GM12878 (cell line): ENCODE data around the gene CTNNA3. TPM values are rescaled to one million over a fixed set of nuclear protein-coding genes. Genes with fewer than 3 reads are reported as not detected.

ENCODE experiments used
- ATAC-seq: fragments of 200-7000 bp; cut with Tn5 transposase; 3 replicates; pipeline ENCODE4 v1.9.1; 2020; ENCODE audit warnings: mild to moderate bottlenecking, moderate library complexity
- BruUV-seq: library from RNA; stranded (reverse); fragments of 400-500 nt; replicated peaks from 2 replicates; lab custom pipeline; 2021; lab: Mats Ljungman, UMichigan
- CTCF ChIA-PET: fragments of 300-600 bp; sonication (Branson Sonifier 250); formaldehyde crosslinking; extraction: SDS; loops from one replicate; lab custom pipeline; 2021; ENCODE audit warnings: inconsistent platforms; lab: Yijun Ruan, JAX
- POLR2A ChIA-PET: fragments of 350-600 bp; formaldehyde crosslinking; extraction: SDS; loops from one replicate; lab custom pipeline; 2021; ENCODE audit warnings: inconsistent platforms; lab: Charles Lee
- RAD21 ChIA-PET: fragments of 300-600 bp; sonication (Branson Sonifier 250); formaldehyde crosslinking; loops from one replicate; lab custom pipeline; 2023; ENCODE audit warnings: antibody characterized with exemption; ENCODE audit not compliant: unreplicated experiment; lab: Charles Lee
- SMC1A ChIA-PET: fragments of 300-600 bp; sonication (Branson Sonifier 250); formaldehyde crosslinking; loops from one replicate; lab custom pipeline; 2023; ENCODE audit not compliant: unreplicated experiment, uncharacterized antibody; lab: Charles Lee
- DNase-seq: peaks from one replicate; pipeline ENCODE4 v3.0.0-alpha.2; 2011; ENCODE audit warnings: low read depth, low spot score
- FAIRE-seq: peaks from 3 replicates; lab custom pipeline; 2011; peaks lifted over from hg19 to GRCh38; lab: Jason Lieb, UNC
- H2AFZ ChIP-seq: 2 replicates; pipeline ENCODE4 v1.6.0; 2011; ENCODE audit warnings: low read depth, low read length, control low read depth; ENCODE audit not compliant: control insufficient read depth
- H3K27ac ChIP-seq: 2 replicates; pipeline ENCODE4 v1.5.1; 2011; ENCODE audit warnings: control low read depth; ENCODE audit not compliant: control insufficient read depth, insufficient read depth
- H3K27me3 ChIP-seq, 2 experiments: replicated peaks in 1 of 2; 2 replicates each; pipeline versions ENCODE4 v1.6.0 to v1.6.1; 2011; ENCODE audit warnings: low read length in 1 of 2; ENCODE audit not compliant: control insufficient read depth in 2 of 2, insufficient read depth in 2 of 2
- H3K36me3 ChIP-seq, 2 experiments: 2 replicates each; pipeline ENCODE4 v1.5.1; 2011; ENCODE audit warnings: low read length in 1 of 2; ENCODE audit not compliant: control insufficient read depth in 2 of 2, insufficient read depth in 2 of 2
- H3K4me1 ChIP-seq: 2 replicates; pipeline ENCODE4 v1.6.1; 2011; ENCODE audit warnings: mild to moderate bottlenecking, low read length, moderate library complexity, mixed read lengths; ENCODE audit not compliant: control insufficient read depth, insufficient read depth
- H3K4me2 ChIP-seq: 2 replicates; pipeline ENCODE4 v1.6.0; 2011; ENCODE audit warnings: control low read depth; ENCODE audit not compliant: control insufficient read depth, insufficient read depth
- H3K4me3 ChIP-seq: fragments of 200-600 bp; sonication (generic); 2 replicates; pipeline ENCODE4 v1.5.1; 2016
- H3K79me2 ChIP-seq: 2 replicates; pipeline ENCODE4 v1.6.0; 2011; ENCODE audit warnings: low read length; ENCODE audit not compliant: control insufficient read depth, insufficient read depth
- H3K9ac ChIP-seq: 2 replicates; pipeline ENCODE4 v1.8.0; 2011; ENCODE audit warnings: low read length, control low read depth, mixed read lengths; ENCODE audit not compliant: control insufficient read depth, insufficient read depth
- H3K9me3 ChIP-seq: replicated peaks from 3 replicates; pipeline ENCODE4 v1.5.1; 2011; ENCODE audit warnings: mild to moderate bottlenecking, low read length; ENCODE audit not compliant: control insufficient read depth, insufficient read depth
- H4K20me1 ChIP-seq: 2 replicates; pipeline ENCODE4 v1.6.0; 2011; ENCODE audit not compliant: control insufficient read depth, insufficient read depth
- HDAC6 ChIP-seq: fragments of 200-600 bp; sonication (generic); IDR thresholded peaks from one replicate; pipeline ENCODE4 v1.8.0; 2017; ENCODE audit warnings: antibody characterized with exemption; ENCODE audit not compliant: unreplicated experiment
- IRF3 ChIP-seq: fragments of 450-650 bp; IDR thresholded peaks from 2 replicates; pipeline ENCODE4 v1.6.1; 2014; ENCODE audit warnings: mild to moderate bottlenecking
- KAT2A ChIP-seq: conservative IDR thresholded peaks from 2 replicates; pipeline ENCODE4 v1.6.1; 2011; ENCODE audit warnings: low read depth, low read length; ENCODE audit not compliant: control insufficient read depth
- MAX ChIP-seq: IDR thresholded peaks from 2 replicates; pipeline ENCODE4 v1.6.1; 2012; ENCODE audit warnings: low read depth, low read length, improper control_type of control experiment
- PRDM15 ChIP-seq: fragments of 450-650 bp; formaldehyde crosslinking; IDR thresholded peaks from 2 replicates; pipeline ENCODE4 v1.4.0; 2020; ENCODE audit warnings: mild to moderate bottlenecking, moderate library complexity
- RUNX3 ChIP-seq: IDR thresholded peaks from 2 replicates; pipeline ENCODE4 v1.6.1; 2012; ENCODE audit warnings: low read length, inconsistent platforms
- in situ Hi-C: fragments of 300-500 bp; cut with MboI; formaldehyde crosslinking; loops from 9 replicates; pipeline ENCODE4 v1.14.3; 2018; ENCODE audit warnings: mixed read lengths
- intact Hi-C: fragments of 100-400 bp; cut with micrococcal nuclease; formaldehyde crosslinking; loops from one replicate; pipeline ENCODE4 v1.14.2; 2022; ENCODE audit not compliant: unreplicated experiment
- polyA plus RNA-seq, 11 experiments: library from polyadenylated mRNA; depleted of rRNA in 4 of 11; unstranded in 6 of 11; stranded (reverse) in 5 of 11; fragments of >200 nt; fragmentation: Nextera tagmentation in 4 of 11; fragmentation: Illumina TruSeq in 1 of 11; extraction: Ambion mirVana in 4 of 11; extraction: Trizol in 1 of 11; gene quantifications; 1 replicate in 1 of 11; 2 replicates in 10 of 11; pipeline versions ENCODE4 v1.2.1 to v1.2.3, GENCODE V29; 2011 to 2016; ENCODE audit warnings: inconsistent platforms in 2 of 11, missing spikeins in 2 of 11, low read depth in 1 of 11
- total RNA-seq, 4 experiments: library from RNA; depleted of rRNA in 3 of 4; stranded (reverse); fragments of >200 nt in 3 of 4; fragmentation: Illumina TruSeq in 1 of 4; extraction: Trizol in 1 of 4; gene quantifications; 2 replicates each; pipeline versions ENCODE4 v1.2.1 to v1.2.3, GENCODE V29; 2013 to 2021

Gene CTNNA3
- total and polyA plus RNA-seq, 10 of the 15 experiments (the other 5 are each of a cell fraction or from before 2014, with no cell fraction given), result under 0.01 to 4.5 (median 0.22) TPM; not detected in 2

GRCh38 chr10:66390926-66391325 lies 1305.1 kb downstream of the CTNNA3 start (continued):
- no peak for TF ChIP-seq IRF3
- TF ChIP-seq KAT2A, result no peak
- TF ChIP-seq HDAC6, result no peak
- TF ChIP-seq RUNX3, result no peak

- no TSS peak for BruUV-seq
- in situ Hi-C loops (no loop called here), intact Hi-C loops (no loop called here)
- Histone ChIP-seq H3K36me3 (no peaks in the 10 kb centered on the region), H3K9ac (no peak overlapping the region), H3K4me3 (no peak overlapping the region), H2AFZ (no peak overlapping the region), H3K9me3 (no peaks in the 10 kb centered on the region), H3K27me3 (no peaks in the 10 kb centered on the region), H4K20me1 (no peaks in the 10 kb centered on the region), H3K4me1 (no peaks in the 10 kb centered on the region), H3K27ac (no peak overlapping the region), H3K79me2 (no peaks in the 10 kb centered on the region), H3K4me2 (no peak overlapping the region)
- RAD21 ChIA-PET, result no interaction called here
- CTCF ChIA-PET, result no interaction called here
- SMC1A ChIA-PET, result no interaction called here
- DNase-seq (no peak), FAIRE-seq (no peak), ATAC-seq (no peak)
- TF ChIP-seq MAX (no peak), PRDM15 (no peak)
- POLR2A ChIA-PET, result no interaction called here
These were observed 1315.0 kb downstream of the CTNNA3 start for GRCh38 chr10:66381045-66381444.
